ENCODE data around the gene ANKRD40. TPM values are rescaled to one million over a fixed set of nuclear protein-coding genes. Genes with fewer than 3 reads are reported as not detected.

The ANKRD40 gene
- total RNA-seq, 1 experiment from 2014 or later, result 45.3 TPM

- TF ChIP-seq TP53 (CRISPR knock-in tag; IDR thresholded peaks at IDR 0.05) (no peak), ZNF416 (CRISPR knock-in tag; IDR thresholded peaks at IDR 0.05) (no peak), FOXJ3 (CRISPR knock-in tag; IDR thresholded peaks at IDR 0.05; ENCODE audit: borderline replicate concordance) (no peak), IRF1 (CRISPR knock-in tag; IDR thresholded peaks at IDR 0.05) (no peak), OVOL2 (CRISPR knock-in tag; IDR thresholded peaks at IDR 0.05; ENCODE audit: borderline replicate concordance) (no peak), ZMAT4 (CRISPR knock-in tag; IDR thresholded peaks at IDR 0.05) (no peak)
Measured at GRCh38 chr17:50754521-50754920, 46.8 kb upstream of the ANKRD40 start (continued).

- Mint-ChIP-seq H3K27me3 (ENCODE audit: low read depth) (no peaks in the 10 kb centered on the region), H3K9me3 (no peaks in the 10 kb centered on the region), H3K27ac (no peak overlapping the region), H3K4me3 (no peak overlapping the region), H3K4me1 (no peaks in the 10 kb centered on the region), H3K36me3 (peaks cover 86% of the 10 kb centered on the region)
- DNase-seq (ENCODE audit: low spot score), result no peak
- no peak for ATAC-seq
- no peak for TF ChIP-seq JUN (CRISPR knock-in tag; IDR thresholded peaks at IDR 0.05)
- no peak for TF ChIP-seq AFF4 (CRISPR knock-in tag; IDR thresholded peaks at IDR 0.05; ENCODE audit: borderline replicate concordance)
- TF ChIP-seq KAT7 (CRISPR knock-in tag; IDR thresholded peaks at IDR 0.05; ENCODE audit: borderline replicate concordance), result no peak
- TF ChIP-seq ZNF232 (CRISPR knock-in tag; IDR thresholded peaks at IDR 0.05), result no peak
- no peak for TF ChIP-seq ELF4 (CRISPR knock-in tag; IDR thresholded peaks at IDR 0.05; ENCODE audit: low read depth)
- no peak for TF ChIP-seq CBFB (CRISPR knock-in tag; IDR thresholded peaks at IDR 0.05; ENCODE audit: low read depth)
- CTCF ChIA-PET, result no interaction called here
- POLR2A ChIA-PET, result no interaction called here
Measured at GRCh38 chr17:50749245-50749644, 41.5 kb upstream of the ANKRD40 start.

- peak overlapping the region; percentile 1; the same call in 1 of the 2 replicates for H3K27ac Mint-ChIP-seq
- no peaks in the 10 kb centered on the region for H3K9me3 Mint-ChIP-seq
- no peaks in the 10 kb centered on the region for H3K4me1 Mint-ChIP-seq
- no peak overlapping the region for H3K4me3 Mint-ChIP-seq
- peaks cover 92% of the 10 kb centered on the region for H3K36me3 Mint-ChIP-seq
- CTCF ChIA-PET, result no interaction called here
- TF ChIP-seq ATF1 (CRISPR knock-in tag; IDR thresholded peaks at IDR 0.05), result no peak
- TF ChIP-seq ZSCAN18 (CRISPR knock-in tag; IDR thresholded peaks at IDR 0.05), result no peak
- TF ChIP-seq JUN (CRISPR knock-in tag; IDR thresholded peaks at IDR 0.05), result no peak
- no peak for TF ChIP-seq IRF2 (CRISPR knock-in tag; IDR thresholded peaks at IDR 0.05; ENCODE audit: borderline replicate concordance, low read depth)
- TF ChIP-seq ATF3 (CRISPR knock-in tag; conservative IDR thresholded peaks at IDR 0.05), result no peak
- no peak for TF ChIP-seq ZNF671 (CRISPR knock-in tag; IDR thresholded peaks at IDR 0.05)
- TF ChIP-seq E2F4 (CRISPR knock-in tag; IDR thresholded peaks at IDR 0.05; ENCODE audit: borderline replicate concordance, low read depth), result no peak
- no peak for TF ChIP-seq MYBL2 (CRISPR knock-in tag; IDR thresholded peaks at IDR 0.05)
- TF ChIP-seq FOXP1 (CRISPR knock-in tag; IDR thresholded peaks at IDR 0.05; ENCODE audit: borderline replicate concordance), result no peak
- TF ChIP-seq TCF7 (CRISPR knock-in tag; IDR thresholded peaks at IDR 0.05; ENCODE audit: low read depth), result no peak
- POLR2A ChIA-PET, result no interaction called here
- ATAC-seq (no peak), DNase-seq (ENCODE audit: low spot score) (no peak)
- H3K27me3 Mint-ChIP-seq (ENCODE audit: low read depth), result no peaks in the 10 kb centered on the region
Measured at GRCh38 chr17:50745631-50746030, 37.9 kb upstream of the ANKRD40 start.
